HUDEP-2 (cell line): ENCODE data around the gene DPH6.

ENCODE experiments used
- DNase-seq, 76 experiments: peaks; one replicate each; lab custom pipeline; 2025; ENCODE audit not compliant: unreplicated experiment in 76 of 76; lab: John Stamatoyannopoulos, UW

Gene DPH6

GRCh38 chr15:35545316-35545823, 595 bp downstream of the DPH6 start:
- peak in 49 of 76 experiments; percentile 3 to 69 (median 30) for DNase-seq

DNA sequence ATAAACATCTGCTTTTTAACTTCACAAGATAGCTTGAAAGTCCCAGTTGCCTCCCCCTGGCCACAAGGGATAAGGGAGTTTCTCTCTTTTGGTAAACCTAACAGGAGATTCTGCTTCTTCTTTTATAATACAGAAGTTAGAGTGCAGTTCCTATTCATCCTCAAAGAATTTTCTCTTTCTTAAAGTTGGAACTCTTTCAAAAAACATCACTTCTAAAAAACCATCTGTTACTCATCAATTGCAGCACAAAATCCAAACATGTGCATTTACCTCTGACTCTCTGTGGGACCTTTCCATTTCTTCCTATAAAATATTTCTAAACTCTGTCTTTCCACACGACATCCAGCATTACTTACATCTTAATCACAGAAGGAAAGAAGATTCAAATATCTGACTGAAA, 5.1 kb downstream of the DPH6 start:
- DNase-seq: no peak

GRCh38 chr15:35540021-35540420, 5.9 kb downstream of the DPH6 start:
- no peak for DNase-seq

- DNase-seq: no peak
Observed at GRCh38 chr15:35535365-35535916, 10.5 kb downstream of the DPH6 start.

DNA sequence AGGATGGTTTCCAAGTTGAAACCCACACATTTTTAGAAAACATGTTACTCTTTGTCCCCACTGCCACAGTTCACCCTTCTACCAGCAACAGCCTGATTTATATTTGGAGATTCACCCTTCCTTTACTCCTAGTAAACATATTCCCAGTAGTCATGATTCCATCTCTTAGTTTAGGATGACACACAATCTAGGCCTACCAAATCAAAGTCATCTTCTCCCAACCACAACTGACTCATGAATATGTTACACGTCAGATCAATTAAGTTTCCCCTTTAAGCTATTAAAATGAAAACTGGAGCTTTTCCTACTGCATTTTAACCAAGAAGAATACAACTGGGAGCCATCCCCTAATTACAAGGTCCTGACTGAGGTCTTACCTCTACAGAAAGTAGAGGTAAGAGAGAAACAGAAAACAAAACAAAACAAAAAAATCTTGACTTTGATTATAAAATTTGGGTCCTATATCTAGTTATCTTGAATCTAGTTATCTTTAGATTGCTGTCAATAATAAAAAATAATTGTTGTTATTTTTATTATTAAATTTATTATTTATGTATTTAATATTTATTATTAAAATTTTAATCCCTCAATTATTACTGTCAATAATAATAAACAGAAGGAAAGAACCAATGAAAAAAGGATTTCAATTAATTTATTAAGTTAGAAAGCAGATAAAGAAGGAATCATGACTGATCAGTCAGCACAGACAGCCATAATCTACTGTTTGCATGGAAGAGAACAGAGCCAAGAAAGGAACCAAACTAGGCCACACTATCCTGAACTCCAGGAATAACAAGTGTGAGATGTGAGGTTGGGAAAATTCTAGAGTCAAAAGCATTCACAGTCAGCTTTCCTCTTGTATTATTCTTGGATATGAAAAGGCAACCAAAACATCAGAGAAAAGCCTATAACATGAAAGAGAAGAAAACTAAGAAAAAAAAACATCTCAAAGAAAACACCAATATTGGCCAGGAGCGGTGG, 12.5 kb downstream of the DPH6 start:
- no peak for DNase-seq

- no peak for DNase-seq
Observed at GRCh38 chr15:35530698-35531097, 15.3 kb downstream of the DPH6 start.

- no peak for DNase-seq
Observed at GRCh38 chr15:35529784-35530183, 16.2 kb downstream of the DPH6 start.

GRCh38 chr15:35522061-35522460, 23.9 kb downstream of the DPH6 start:
- no peak for DNase-seq

DNA sequence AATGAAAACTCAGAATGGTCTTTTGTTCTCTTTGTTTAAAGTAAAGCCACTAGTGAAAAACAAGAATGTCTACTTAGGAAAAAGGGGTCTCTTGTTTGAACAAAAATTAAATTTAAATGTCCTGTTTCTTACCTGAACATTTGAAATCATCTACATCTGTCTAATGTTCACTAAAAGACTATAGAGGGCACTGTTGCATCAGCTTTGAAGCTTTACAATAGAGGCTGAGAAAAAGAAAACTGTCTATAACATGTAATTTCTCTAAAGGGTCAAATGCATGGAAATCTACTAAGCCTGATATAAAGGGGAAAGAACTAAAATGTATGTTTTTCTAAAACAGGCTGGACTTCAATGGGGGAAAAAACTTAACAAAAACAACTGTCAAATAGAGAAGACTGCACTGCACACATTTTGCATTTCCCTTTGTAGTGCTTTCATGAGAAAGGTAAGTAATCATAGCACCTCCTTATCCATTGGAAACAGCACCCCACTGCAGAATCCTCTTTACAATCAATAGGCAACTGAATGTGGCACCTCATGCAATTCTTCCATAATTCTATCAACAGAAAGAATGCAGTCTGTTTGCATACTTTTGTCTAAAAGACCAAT, 26.3 kb downstream of the DPH6 start:
- DNase-seq: peak in 19 of 76 experiments; percentile 1 to 35 (median 15)

DNA sequence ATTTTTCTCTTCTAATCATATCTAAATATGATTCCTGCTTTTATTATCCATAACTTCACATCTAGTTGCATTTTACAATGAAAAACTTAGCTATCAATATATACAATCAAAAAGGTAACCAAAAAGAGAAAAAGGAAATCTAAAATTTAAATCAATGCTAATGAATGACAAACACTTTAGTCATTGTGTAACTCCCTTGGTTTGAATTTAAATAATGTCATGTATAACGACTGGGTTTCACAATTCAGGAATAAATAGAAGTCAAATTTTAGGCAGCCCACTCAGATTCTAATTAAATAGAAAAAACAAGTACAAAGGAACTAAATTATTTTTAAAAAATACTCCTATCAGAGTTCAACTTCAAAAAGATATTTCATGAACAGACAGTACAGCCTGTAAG, 26.9 kb downstream of the DPH6 start:
- DNase-seq: no peak

DNA sequence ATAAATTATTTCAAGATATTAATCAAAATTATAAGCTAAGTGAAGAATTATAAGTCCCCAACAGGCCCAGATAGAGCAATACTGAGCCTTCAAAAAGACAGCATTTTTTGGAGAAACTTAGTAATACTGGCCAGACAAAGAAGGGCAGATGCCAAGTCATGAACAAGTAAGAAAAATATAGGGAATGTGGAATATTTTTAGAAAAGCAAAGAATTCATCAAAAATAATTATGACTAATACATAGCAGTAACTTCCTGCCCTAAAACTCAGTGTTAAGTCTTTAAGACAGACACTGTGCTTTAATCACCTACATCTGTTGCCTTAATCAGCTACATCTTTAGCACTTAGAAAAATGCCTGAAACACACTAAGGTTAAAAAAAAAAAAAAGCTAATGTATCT, 31.2 kb downstream of the DPH6 start:
- no peak for DNase-seq

DNA sequence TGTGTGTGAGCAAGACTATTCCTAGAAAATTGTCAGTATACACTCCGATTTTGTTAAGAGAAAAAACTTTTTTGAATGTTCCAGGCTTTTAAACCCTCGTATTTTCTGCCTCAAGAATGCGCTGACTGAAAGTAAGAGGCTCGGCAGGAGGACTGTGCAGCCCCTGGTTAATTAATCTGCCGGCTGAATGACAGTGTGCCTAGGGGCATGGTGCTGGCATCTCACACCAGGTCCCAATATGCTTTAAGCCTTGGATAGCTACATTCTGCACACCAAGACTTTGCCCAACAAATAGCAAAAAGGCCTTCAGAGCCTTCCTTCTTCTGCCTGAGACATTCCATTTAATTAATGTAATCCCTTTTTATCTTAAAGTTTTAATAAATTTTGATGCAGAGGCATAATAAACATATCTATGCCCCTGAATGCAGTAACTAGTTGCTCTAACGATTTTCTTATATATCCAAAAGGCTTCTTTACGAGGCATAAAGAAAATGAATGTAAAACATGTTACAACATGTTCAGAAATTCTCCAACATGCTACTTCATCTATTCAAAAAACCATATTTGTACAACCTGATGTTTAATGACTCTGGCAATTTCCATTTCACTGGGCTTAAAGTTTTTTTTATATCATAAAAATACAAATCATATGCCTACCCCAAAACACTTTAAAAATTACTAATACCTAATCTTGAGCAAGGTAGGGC, 37.9 kb downstream of the DPH6 start:
- DNase-seq: no peak

DNA sequence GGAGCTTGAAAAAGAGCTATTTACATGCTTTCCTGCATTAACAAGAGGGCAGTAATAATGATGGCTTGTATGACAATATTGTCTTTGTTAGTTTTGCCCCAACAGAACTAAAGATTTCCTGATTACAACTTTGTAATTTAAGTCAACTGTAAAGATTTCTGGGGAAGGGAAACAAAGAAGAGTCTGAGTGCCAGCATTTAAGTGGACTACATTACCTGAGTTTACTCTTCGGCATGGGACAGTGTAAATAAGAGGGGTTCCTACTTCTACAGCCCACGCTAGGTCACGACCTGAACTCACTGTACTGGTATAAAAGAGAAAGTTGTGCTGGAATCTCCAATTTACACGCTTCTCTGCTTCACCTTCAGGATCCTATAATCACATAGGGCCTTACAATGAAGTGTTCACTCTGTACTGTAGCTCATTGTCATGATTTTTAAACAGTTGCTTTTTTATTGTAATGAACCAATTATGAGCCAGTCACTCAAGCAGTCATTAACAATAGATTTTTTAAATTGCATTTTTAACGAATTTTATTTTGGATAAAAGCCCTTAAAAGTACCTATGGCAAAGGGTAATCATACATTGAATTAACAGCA, 39.6 kb downstream of the DPH6 start:
- DNase-seq: no peak

DNA sequence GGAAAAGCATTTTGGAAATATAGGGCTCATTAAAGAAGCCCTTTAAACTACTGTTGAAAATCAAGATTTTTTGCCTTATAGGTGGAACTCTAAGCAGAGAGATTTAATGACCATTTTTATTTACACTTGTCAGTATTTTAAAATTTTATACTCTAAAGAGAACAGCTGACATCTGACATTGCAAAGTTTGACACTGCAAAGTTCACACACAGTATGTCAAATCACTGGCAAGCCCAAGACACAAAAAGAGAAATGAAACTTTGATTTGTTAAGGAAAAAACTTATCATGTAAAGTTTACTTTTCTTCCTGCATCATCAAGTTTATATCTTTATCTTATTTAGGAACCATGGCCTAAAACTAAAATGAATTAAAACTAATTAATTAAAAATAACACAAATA, 40.2 kb downstream of the DPH6 start:
- no peak for DNase-seq

- DNase-seq: no peak
Observed at GRCh38 chr15:35505141-35505540, 40.8 kb downstream of the DPH6 start.

DNA sequence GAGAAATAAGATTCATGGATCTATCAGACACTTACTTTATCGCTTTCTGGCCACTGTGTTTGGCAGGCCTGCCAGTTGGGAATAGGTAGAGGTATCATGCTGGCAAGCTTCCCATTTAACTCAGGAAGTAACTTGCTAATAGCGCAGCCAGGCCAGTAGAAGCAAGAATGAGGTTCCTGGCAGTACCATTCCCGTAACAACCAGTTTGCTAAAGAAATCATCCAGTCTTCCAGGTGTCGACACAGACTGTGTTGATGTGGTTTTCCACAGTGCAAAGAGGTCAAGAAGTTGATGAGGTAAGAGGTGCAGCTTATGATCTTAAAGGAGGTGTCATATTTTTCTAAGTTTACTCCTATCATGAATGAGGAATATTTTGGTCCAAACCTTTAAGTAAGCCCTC, 46.2 kb downstream of the DPH6 start:
- DNase-seq: no peak

DNA sequence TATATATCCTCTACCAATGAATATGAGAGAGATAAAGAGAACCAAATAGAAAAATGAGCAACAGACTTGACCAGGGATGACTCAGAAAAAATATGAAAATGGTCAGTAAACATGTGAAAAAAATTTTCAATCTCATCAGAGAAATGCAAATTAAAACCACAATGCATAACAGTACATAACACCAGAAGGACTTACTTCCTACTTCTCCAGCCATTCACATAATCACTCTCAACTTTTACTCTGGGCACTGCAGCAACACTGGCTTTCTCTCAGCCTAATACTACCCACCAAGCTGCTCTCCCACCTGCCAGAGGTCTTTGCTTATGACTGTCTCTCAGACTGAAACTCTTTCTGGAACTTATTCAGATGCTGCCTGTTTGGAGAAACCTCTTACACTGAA, 49.4 kb downstream of the DPH6 start:
- DNase-seq: no peak

GRCh38 chr15:35495080-35495479, 50.9 kb downstream of the DPH6 start:
- peak in 19 of 76 experiments; percentile 3 to 61 (median 24) for DNase-seq

DNA sequence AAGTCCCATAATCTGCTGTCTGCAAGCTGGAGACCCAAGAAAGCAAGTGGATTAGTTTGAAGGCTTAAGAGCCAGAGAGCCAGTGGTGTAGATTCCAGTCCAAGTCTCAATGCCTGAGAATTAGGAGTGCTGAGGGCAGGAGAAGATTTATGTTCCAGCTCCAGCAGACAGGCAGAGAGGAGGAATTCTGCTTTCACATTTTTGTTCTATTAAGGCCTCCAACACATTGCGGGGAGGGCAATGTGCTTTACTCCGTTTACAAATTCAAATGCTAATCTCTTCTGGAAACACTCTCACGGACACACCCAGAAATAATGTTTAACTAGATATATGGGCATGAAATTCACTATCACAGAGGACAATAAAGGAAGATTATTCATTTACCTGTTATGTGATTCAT, 54.0 kb downstream of the DPH6 start:
- DNase-seq: peak in 3 of 76 experiments; percentile 5 to 7 (median 6)

- DNase-seq: no peak
Observed at GRCh38 chr15:35491173-35491572, 54.8 kb downstream of the DPH6 start.
